Activated CD4-positive, alpha-beta T cell treated with anti-CD3 and anti-CD28 coated beads, Interleukin-2, Interleukin-4, amounts not matched to agents 100 ng/mL and 50 ng/mL, durations not matched to agents 16 hours and 8 hours (primary cell): ENCODE results near the gene DDX6.
"Not testable (repeated sequence)": the region's sequence is repeated elsewhere in the genome, so short reads cannot be mapped to it uniquely, and the experiment has no call there.

Source experiments
- DNase-seq: peaks from one replicate; pipeline ENCODE4 v3.0.0-alpha.2; 2020; ENCODE audit warnings: low spot score

The DDX6 gene

DNA sequence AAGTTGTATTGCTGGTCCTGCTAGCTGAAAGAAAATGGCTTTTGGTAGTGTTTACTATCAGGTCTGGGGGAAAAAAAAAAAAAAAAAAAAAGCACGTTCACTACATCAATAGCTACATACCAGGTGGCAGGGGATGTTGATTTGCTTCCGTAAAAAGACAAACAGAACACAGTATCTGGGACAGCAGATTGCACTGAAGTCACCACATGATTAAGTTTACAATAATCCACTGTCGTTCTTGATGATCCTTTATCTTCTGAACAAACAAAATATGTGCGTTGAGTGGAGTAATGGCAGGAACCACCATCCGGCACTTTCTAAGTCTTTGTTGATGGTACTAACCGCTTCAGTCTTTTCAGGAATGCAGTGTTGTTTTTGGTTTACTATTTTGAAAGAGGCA, 48.7 kb downstream of the DDX6 start:
- no peak for DNase-seq

- no peak for DNase-seq
These were observed 50.1 kb downstream of the DDX6 start for GRCh38 chr11:118740892-118741291.

DNA sequence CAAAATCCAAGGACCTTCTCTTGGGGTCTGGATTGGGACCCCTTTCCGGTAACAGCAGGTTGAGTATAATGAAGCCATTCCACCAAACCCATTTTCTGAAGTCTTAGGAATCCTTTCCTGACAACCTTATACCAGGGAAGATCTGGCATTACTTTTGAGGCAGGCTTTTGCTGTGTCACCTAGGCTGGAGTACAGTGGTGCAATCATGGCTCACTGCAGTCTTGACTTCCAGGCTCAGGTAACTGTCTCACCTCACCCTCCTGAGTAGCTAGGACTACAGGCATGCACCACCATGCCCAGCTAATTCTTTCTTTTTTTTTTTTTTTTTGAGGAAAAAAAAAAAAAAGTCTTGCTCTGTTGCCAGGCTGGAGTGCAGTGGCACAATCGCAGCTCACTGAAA, 55.8 kb downstream of the DDX6 start:
- no peak for DNase-seq

DNA sequence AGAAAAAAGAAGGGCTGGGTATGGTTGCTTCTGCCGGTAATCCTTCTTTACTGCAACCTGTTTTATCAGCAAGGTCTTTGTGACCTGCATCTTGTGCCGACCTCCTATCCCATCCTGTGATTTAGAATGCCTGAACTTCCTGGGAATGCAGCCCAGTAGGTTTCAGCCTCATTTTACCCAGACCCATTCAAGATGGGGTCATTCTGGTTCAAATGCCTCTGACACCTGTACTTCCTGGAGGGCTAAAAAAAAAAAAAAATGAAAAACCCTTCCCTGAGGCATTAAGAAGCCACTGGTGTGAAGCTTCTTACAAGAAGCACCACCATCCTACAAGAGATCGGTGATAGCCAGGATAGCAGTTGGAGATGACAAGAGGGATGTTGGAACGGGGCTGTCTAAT, 56.9 kb downstream of the DDX6 start:
- no peak for DNase-seq

GRCh38 chr11:118729753-118730152, 61.2 kb downstream of the DDX6 start:
- DNase-seq = not testable (repeated sequence)

DNA sequence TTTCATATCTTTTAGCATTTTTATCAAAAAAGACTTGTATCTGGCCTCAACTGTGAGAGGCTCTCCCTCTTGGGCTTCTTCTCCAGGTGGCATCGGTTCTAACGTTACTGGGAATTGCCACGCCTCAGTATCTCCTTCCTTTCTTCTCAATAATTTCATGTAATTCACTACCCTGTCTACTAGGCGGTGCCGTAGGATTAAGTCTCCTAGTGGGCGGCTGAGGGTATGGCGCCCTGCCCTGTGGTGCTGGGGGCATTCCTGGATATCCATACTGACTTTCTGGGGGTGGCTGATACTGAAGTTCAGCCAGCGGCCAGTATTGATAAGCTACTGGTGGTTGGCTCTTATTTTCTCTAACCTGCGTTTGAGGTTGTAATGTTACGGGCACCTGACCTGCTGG, 62.9 kb downstream of the DDX6 start:
- not testable (repeated sequence) for DNase-seq

DNA sequence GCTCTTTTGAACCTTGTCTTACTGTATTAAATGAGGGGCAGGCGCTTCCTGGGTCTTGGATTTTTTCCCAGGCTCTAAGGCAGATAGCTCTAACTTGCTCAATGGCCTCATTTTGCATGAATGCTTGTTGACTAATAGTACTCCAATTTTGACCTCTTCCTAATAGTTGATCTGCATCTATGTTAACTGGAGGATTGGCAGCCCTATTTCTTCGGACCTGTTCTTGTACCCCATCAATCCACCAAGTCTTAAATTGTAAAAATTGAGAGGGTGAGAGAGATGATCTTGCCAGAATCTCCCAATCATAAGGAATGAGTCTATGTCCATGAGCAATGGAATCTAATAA, 63.3 kb downstream of the DDX6 start:
- DNase-seq = not testable (repeated sequence)

DNA sequence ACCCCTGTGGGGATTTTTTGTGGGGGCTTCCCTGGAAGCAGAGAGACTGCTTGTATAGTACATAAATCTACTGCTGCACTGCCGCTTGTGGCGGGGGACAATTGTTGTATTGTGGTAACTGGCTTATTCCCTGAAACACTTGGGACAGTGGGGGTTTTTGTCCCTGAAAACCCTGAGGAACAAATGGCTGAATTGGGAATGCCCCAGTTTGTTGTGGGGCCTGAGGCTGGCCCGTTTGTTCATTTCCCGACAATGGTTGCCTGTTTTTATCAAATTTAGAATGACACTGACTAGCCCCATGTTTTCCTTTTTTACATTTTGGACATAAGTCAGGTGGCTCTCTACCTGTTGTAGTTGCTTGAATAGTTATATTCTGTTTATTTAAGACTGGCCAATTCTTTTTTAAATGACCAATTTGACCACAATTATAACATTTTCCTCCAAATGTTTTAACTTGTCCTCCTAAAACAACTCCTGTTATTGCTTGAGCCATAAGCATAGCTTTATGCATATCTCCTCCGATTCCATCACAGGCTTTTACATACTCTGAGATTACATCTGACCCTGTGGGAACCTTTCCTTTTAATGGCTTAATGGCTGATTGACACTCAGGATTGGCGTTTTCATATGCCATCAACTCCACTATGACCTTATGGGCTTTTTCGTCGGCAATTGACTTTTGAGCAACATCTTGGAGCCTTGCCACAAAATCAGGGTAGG, 63.8 kb downstream of the DDX6 start:
- not testable (repeated sequence) for DNase-seq

DNA sequence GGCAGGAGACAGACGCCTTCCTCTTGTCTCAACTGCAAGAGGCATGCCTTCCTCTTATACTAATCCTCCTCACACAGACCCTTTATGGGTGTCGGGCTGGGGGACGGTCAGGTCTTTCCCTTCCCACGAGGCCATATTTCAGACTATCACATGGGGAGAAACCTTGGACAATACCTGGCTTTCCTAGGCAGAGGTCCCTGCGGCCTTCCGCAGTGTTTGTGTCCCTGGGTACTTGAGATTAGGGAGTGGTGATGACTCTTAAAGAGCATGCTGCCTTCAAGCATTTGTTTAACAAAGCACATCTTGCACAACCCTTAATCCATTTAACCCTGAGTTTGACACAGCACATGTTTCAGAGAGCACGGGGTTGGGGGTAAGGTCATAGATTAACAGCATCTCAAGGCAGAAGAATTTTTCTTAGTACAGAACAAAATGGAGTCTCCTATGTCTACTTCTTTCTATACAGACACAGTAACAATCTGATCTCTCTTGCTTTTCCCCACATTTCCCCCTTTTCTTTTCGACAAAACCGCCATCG, 69.4 kb downstream of the DDX6 start:
- DNase-seq = not testable (repeated sequence)

- DNase-seq = not testable (repeated sequence)
These were observed 70.2 kb downstream of the DDX6 start for GRCh38 chr11:118720740-118721139.

GRCh38 chr11:118720078-118720477, 70.9 kb downstream of the DDX6 start:
- DNase-seq = not testable (repeated sequence)

DNA sequence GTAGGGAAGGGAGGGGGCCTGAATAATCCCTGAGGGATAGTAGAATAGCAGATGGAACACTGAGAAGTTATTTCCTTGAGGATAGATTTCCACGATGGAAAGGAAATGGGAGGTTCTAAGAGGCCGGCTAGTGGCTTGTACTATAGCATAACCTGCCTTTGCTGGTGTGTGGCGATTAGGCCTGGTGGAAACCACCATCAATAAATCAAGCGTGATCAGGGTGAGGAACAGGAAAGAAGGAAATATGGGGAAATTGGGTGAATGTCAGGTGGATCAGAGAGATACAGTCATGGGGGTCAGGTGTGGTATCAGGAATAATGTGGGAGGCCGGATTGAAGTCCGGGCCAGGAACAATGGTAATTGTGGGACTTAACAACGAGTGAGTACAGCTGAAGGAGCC, 72.4 kb downstream of the DDX6 start:
- not testable (repeated sequence) for DNase-seq

DNA sequence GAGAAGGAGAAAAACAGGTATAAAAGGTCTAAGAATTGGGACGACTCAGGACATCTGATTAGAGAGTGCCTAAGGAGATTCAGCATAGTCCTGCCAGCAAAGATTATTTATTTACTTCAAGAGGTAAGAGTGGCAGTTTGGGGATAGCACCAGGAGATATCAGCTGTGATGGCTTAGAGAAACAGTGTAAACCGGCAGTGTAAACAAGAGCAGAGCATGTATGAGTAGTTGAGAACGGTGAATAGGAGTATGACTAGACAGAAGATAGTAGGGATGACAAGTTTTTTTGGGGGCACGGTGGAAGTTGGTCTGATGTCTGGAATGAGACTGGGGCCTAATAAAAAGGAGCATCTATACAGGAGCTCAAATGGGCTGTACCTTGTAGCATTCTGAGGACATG, 73.2 kb downstream of the DDX6 start:
- not testable (repeated sequence) for DNase-seq

DNA sequence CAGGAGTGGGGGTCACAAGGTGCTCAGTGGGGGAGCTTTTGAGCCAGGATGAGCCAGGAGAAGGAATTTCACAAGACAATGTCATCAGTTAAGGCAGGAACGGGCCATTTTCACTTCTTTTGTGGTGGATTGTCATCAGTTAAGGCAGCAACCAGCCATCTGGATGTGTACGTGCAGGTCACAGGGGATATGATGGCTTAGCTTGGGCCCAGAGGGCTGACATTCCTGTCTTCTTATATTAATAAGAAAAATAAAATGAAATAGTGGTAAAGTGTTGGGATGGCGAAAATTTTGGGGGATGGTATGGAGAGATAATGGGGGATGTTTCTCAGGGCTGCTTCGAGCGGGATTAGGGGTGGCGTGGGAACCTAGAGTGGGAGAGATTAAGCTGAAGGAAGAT, 73.7 kb downstream of the DDX6 start:
- not testable (repeated sequence) for DNase-seq

GRCh38 chr11:118715837-118716260, 75.1 kb downstream of the DDX6 start:
- DNase-seq = no peak

- no peak for DNase-seq
These were observed 75.6 kb downstream of the DDX6 start for GRCh38 chr11:118715245-118715831.

GRCh38 chr11:118714816-118715215, 76.1 kb downstream of the DDX6 start:
- DNase-seq = no peak

DNA sequence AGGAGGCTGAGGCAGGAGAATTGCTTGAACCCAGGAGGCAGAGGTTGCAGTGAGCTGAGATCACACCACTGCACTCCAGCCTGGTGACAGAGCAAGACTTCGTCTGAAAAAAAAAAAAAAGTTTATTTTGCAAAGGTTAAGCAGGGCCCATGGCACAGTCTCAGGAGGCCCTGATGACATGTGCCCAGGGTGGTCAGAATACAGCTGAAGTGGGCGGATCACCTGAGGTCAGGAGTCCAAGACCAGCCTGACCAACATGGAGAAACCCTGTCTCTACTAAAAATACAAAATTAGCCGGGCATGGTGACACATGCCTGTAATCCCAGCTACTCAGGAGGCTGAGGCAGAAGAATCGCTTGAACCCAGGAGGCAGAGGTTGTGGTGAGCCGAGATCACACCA, 76.5 kb downstream of the DDX6 start:
- not testable (repeated sequence) for DNase-seq

- no peak for DNase-seq
These were observed 82.7 kb downstream of the DDX6 start for GRCh38 chr11:118708296-118708695.

DNA sequence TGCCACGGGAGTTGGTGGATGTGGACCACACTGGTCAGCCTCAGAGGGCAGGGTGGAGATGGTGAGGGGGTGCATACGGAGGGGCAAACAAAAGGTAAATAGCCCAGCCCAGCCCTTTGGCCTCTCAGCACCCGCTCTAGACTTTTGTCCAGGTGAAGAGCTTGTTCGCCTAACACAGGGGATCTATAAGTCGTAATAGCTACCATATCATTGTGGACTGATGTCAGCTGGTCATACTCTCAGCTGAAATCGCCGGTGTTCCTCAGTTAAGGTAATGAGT, 84.5 kb downstream of the DDX6 start:
- DNase-seq = no peak

DNA sequence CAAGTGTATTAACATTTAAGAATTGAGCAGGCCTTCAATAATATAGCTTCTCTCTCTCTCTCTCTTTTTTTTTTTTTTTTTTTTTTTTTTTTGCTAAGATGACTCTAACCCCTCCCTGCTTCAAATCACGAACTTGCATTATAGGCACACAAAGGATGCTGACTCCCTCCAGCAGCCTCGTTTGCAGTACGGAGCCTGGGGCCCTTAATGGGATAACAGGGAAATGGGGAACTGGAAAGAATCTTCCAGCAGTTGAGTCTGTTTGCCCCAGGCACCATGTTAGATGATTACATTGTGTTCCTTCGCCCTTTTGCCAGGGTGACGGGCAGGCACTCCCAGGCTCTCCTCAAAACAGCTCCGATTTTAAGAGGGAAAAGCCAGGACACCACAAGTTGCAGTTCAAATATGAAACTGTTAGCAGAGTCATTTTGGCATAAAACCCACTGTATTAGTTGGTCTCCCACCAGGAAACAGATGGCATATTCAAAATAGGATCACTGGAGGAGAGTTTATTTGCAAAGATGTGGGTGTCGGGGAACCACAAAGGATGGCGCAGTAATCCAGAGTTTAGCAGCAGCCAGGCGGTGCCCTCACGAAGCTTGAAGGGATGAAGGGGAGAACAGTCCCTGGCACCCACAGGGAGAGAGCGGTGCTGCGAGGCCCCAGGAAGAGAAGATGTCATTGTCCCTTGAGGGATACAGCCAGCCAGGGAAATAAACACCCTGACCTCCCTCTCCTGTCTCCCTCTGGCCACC, 85.0 kb downstream of the DDX6 start:
- DNase-seq = no peak

GRCh38 chr11:118705111-118705741, 85.7 kb downstream of the DDX6 start:
- DNase-seq = peak; percentile 18
